H9 (cell line): ENCODE results near the gene NCBP2L. TPM values are rescaled to one million over a fixed set of nuclear protein-coding genes. Genes with fewer than 3 reads are reported as not detected.

Source experiments
- DNase-seq: peaks from one replicate; pipeline ENCODE4 v3.0.0-alpha.2; 2017
- H2AFZ ChIP-seq: one replicate; pipeline ENCODE4 v1.6.1; 2013; ENCODE audit warnings: mild to moderate bottlenecking, low read length, control low read depth, moderate library complexity
- H2AK5ac ChIP-seq: 2 replicates; pipeline ENCODE4 v1.6.1; 2013; ENCODE audit warnings: low read length, control low read depth, mixed read lengths; ENCODE audit not compliant: insufficient read length
- H2BK120ac ChIP-seq: one replicate; pipeline ENCODE4 v1.6.1; 2013; ENCODE audit warnings: low read depth, mild to moderate bottlenecking, low read length, control low read depth, inconsistent platforms; ENCODE audit not compliant: poor library complexity, severe bottlenecking
- H2BK12ac ChIP-seq: 2 replicates; pipeline ENCODE4 v1.6.1; 2013; ENCODE audit warnings: low read length, control low read depth, mixed read lengths, low read depth; ENCODE audit not compliant: insufficient read length
- H2BK15ac ChIP-seq: 2 replicates; pipeline ENCODE4 v1.6.1; 2013; ENCODE audit warnings: low read depth, low read length, control low read depth
- H2BK20ac ChIP-seq: one replicate; pipeline ENCODE4 v1.6.1; 2013; ENCODE audit warnings: low read depth, mild to moderate bottlenecking, low read length, control low read depth, inconsistent platforms; ENCODE audit not compliant: poor library complexity, severe bottlenecking
- H2BK5ac ChIP-seq: 2 replicates; pipeline ENCODE4 v1.6.1; 2013; ENCODE audit warnings: low read length, control low read depth, mixed read lengths; ENCODE audit not compliant: insufficient read length
- H3K14ac ChIP-seq: 2 replicates; pipeline ENCODE4 v1.6.1; 2013; ENCODE audit warnings: low read length, control low read depth; ENCODE audit not compliant: insufficient read depth
- H3K18ac ChIP-seq: 2 replicates; pipeline ENCODE4 v1.6.1; 2013; ENCODE audit warnings: low read depth, mild to moderate bottlenecking, mixed read lengths, low read length, control low read depth; ENCODE audit not compliant: insufficient read length
- H3K23ac ChIP-seq: 2 replicates; pipeline ENCODE4 v1.6.1; 2013; ENCODE audit warnings: low read length, control low read depth, mixed read lengths, low read depth; ENCODE audit not compliant: insufficient read length
- H3K23me2 ChIP-seq: 2 replicates; pipeline ENCODE4 v1.6.1; 2013; ENCODE audit warnings: low read depth, mild to moderate bottlenecking, mixed read lengths, low read length, control low read depth; ENCODE audit not compliant: insufficient read length, poor library complexity, severe bottlenecking
- H3K27ac ChIP-seq: 2 replicates; pipeline ENCODE4 v1.5.1; 2013; ENCODE audit warnings: low read length, control low read depth, mixed read lengths, low read depth; ENCODE audit not compliant: insufficient read length
- H3K27me3 ChIP-seq: 2 replicates; pipeline ENCODE4 v1.6.1; 2013; ENCODE audit warnings: low read length, control low read depth, inconsistent platforms; ENCODE audit not compliant: insufficient read depth
- H3K4ac ChIP-seq: 2 replicates; pipeline ENCODE4 v1.6.1; 2013; ENCODE audit warnings: low read depth, mild to moderate bottlenecking, control low read depth, inconsistent platforms, low read length, moderate library complexity
- H3K4me1 ChIP-seq: 2 replicates; pipeline ENCODE4 v1.6.1; 2013; ENCODE audit warnings: low read length, control low read depth, inconsistent platforms; ENCODE audit not compliant: insufficient read depth
- H3K4me2 ChIP-seq: 2 replicates; pipeline ENCODE4 v1.6.1; 2013; ENCODE audit warnings: low read length, control low read depth, mixed read lengths; ENCODE audit not compliant: insufficient read length, insufficient read depth
- H3K56ac ChIP-seq: 2 replicates; pipeline ENCODE4 v1.6.1; 2013; ENCODE audit warnings: low read depth, mild to moderate bottlenecking, mixed read lengths, low read length, control low read depth; ENCODE audit not compliant: insufficient read length
- H3K79me1 ChIP-seq: 2 replicates; pipeline ENCODE4 v1.6.1; 2013; ENCODE audit warnings: low read depth, mild to moderate bottlenecking, moderate library complexity, low read length, control low read depth, inconsistent platforms; ENCODE audit not compliant: insufficient read depth, poor library complexity, severe bottlenecking
- H3K79me2 ChIP-seq: 2 replicates; pipeline ENCODE4 v1.6.1; 2013; ENCODE audit warnings: low read length, control low read depth, inconsistent platforms; ENCODE audit not compliant: insufficient read depth
- H3K9ac ChIP-seq: 2 replicates; pipeline ENCODE4 v1.6.1; 2013; ENCODE audit warnings: low read length, control low read depth, mixed read lengths; ENCODE audit not compliant: insufficient read length; ENCODE audit errors: extremely low read depth
- H3K9me3 ChIP-seq: one replicate; pipeline ENCODE4 v1.6.1; 2013; ENCODE audit warnings: low read depth, low read length, inconsistent platforms; ENCODE audit not compliant: control insufficient read depth
- H3T11ph ChIP-seq: one replicate; pipeline ENCODE4 v1.6.1; 2013; ENCODE audit warnings: mild to moderate bottlenecking, low read length, control low read depth, inconsistent platforms
- H4K20me1 ChIP-seq: one replicate; pipeline ENCODE4 v1.6.1; 2013; ENCODE audit not compliant: control insufficient read depth, insufficient read length, insufficient read depth
- H4K5ac ChIP-seq: 2 replicates; pipeline ENCODE4 v1.6.1; 2013; ENCODE audit warnings: low read depth, mild to moderate bottlenecking, mixed read lengths, low read length, control low read depth; ENCODE audit not compliant: insufficient read length
- H4K8ac ChIP-seq: replicated peaks from 2 replicates; pipeline ENCODE4 v1.6.1; 2013; ENCODE audit warnings: low read length, control low read depth, mixed read lengths, low read depth; ENCODE audit not compliant: insufficient read length
- H4K91ac ChIP-seq: 2 replicates; pipeline ENCODE4 v1.6.1; 2013; ENCODE audit warnings: low read depth, mild to moderate bottlenecking, moderate library complexity, mixed read lengths, low read length, control low read depth; ENCODE audit not compliant: insufficient read length
- H3K27ac Mint-ChIP-seq, 3 experiments: 2 replicates in 2 of 3; 3 replicates in 1 of 3; pipeline ENCODE4 v1.8.0; 2020 to 2021; ENCODE audit warnings: mixed read lengths in 3 of 3, mild to moderate bottlenecking in 1 of 3, moderate library complexity in 1 of 3
- H3K27me3 Mint-ChIP-seq: 2 replicates; pipeline ENCODE4 v1.8.0; 2021; ENCODE audit warnings: low read depth, mild to moderate bottlenecking, moderate library complexity, mixed read lengths
- H3K36me3 Mint-ChIP-seq, 3 experiments: 2 replicates in 2 of 3; 3 replicates in 1 of 3; pipeline ENCODE4 v1.8.0; 2020 to 2021; ENCODE audit warnings: low read depth in 3 of 3, mixed read lengths in 3 of 3; ENCODE audit not compliant: insufficient read depth in 1 of 3
- H3K4me1 Mint-ChIP-seq, 2 experiments: 2 replicates each; pipeline ENCODE4 v1.8.0; 2020; ENCODE audit warnings: mixed read lengths in 2 of 2
- H3K4me3 Mint-ChIP-seq, 2 experiments: 2 replicates in 1 of 2; 3 replicates in 1 of 2; pipeline ENCODE4 v1.8.0; 2020 to 2021; ENCODE audit warnings: mild to moderate bottlenecking in 2 of 2, mixed read lengths in 2 of 2, moderate library complexity in 1 of 2
- H3K9me3 Mint-ChIP-seq, 2 experiments: 2 replicates in 1 of 2; 3 replicates in 1 of 2; pipeline ENCODE4 v1.8.0; 2020; ENCODE audit warnings: mild to moderate bottlenecking in 2 of 2, mixed read lengths in 2 of 2, moderate library complexity in 1 of 2
- CTCF ChIP-seq: fragments of 200-600 bp; sonication (generic); conservative IDR thresholded peaks from 3 replicates; pipeline ENCODE4 v1.8.0; 2021; ENCODE audit warnings: antibody characterized with exemption, mild to moderate bottlenecking
- WGBS: extraction: QIAGEN DNeasy Blood & Tissue Kit; methylation state at CpG from one replicate; pipeline ENCODE4 v1.1.7; 2013; ENCODE audit warnings: missing lambda C conversion rate, low lambda C conversion rate, mixed read lengths; ENCODE audit not compliant: insufficient read length; ENCODE audit errors: extremely low coverage; 5-methylcytosine and 5-hydroxymethylcytosine counted together
- total RNA-seq: library from RNA; stranded (reverse); gene quantifications from 2 replicates; pipeline ENCODE4 v1.2.1, GENCODE V29; 2021

Gene NCBP2L
- total RNA-seq, 1 experiment from 2014 or later: not detected

DNA sequence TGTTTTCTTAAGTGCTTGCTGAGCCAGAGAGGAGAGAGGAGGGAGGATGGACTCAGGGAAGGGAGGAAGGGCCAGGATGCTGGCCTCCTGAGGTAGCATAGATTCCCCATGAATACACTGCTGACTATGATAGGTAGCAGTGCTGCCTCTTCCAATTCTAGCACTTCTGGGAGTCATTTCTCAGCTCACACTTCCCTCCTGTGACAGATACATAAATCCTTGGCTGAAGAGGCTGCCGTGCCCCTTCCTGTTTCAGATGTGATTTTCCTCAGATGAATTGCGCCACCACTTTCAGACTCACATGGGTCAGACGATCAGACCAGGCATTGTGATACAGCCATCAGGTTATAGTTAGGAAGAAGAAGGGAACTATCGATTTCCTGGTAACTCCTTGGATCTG is 24.3 kb upstream of the NCBP2L start:
- H4K8ac ChIP-seq: no peak overlapping the region
- no peak overlapping the region for H2AK5ac ChIP-seq
- no peak overlapping the region for H2AFZ ChIP-seq
- no peak overlapping the region for H3K4me2 ChIP-seq
- no peaks in the 10 kb centered on the region for H3K79me1 ChIP-seq
- no peak overlapping the region for H2BK5ac ChIP-seq
- no peak overlapping the region for H4K5ac ChIP-seq
- no peak overlapping the region for H3K27ac Mint-ChIP-seq
- no peak overlapping the region for H3K4ac ChIP-seq
- no peak overlapping the region for H3K4me3 Mint-ChIP-seq
- H4K20me1 ChIP-seq: no peaks in the 10 kb centered on the region
- no peak overlapping the region for H3K18ac ChIP-seq
- H3K27me3 ChIP-seq: no peaks in the 10 kb centered on the region; the same call in 1 of the 2 replicates
- H2BK15ac ChIP-seq: no peak overlapping the region
- no peaks in the 10 kb centered on the region for H3K79me2 ChIP-seq
- no peak overlapping the region for H4K91ac ChIP-seq
- H3K4me1 ChIP-seq: peaks cover 6% of the 10 kb centered on the region; the same call in 1 of the 2 replicates
- H3K27me3 Mint-ChIP-seq: peaks cover under 1% of the 10 kb centered on the region; the same call in 1 of the 2 replicates
- H3K56ac ChIP-seq: no peak overlapping the region
- no peak overlapping the region for H2BK120ac ChIP-seq
- H3K14ac ChIP-seq: no peak overlapping the region
- no peak overlapping the region for H2BK12ac ChIP-seq
- H3K9ac ChIP-seq: no peak overlapping the region
- no peaks in the 10 kb centered on the region for H3K23me2 ChIP-seq
- peaks cover 0 to 2% (median 0%) of the 10 kb centered on the region in 3 experiments; a peak in 2 of 7 replicates for H3K36me3 Mint-ChIP-seq
- H2BK20ac ChIP-seq: no peak overlapping the region
- H3K4me1 Mint-ChIP-seq: peaks cover 17 to 27% of the 10 kb centered on the region in 2 experiments
- H3K9me3 ChIP-seq: no peaks in the 10 kb centered on the region
- DNase-seq: no peak
- no peak overlapping the region for H3K27ac ChIP-seq
- H3K23ac ChIP-seq: no peak overlapping the region
- H3T11ph ChIP-seq: no peak overlapping the region
- H3K9me3 Mint-ChIP-seq: peaks cover 0 to 45% of the 10 kb centered on the region in 2 experiments; a peak in 2 of 5 replicates
- no CpG with 5 or more reads among the region's 4 CpGs for WGBS
- no peak for TF ChIP-seq CTCF
